ENCODE results near the gene PIP5K1A. TPM values are rescaled to one million over a fixed set of nuclear protein-coding genes. Genes with fewer than 3 reads are reported as not detected.

PIP5K1A gene
- total and polyA plus RNA-seq, 4 donors = 4.0 to 32.0 (median 13.6) TPM

GRCh38 chr1:151221616-151222015 lies 23.3 kb downstream of the PIP5K1A start:
- TF ChIP-seq CTCF (IDR thresholded peaks at IDR 0.05; ENCODE audit: low read depth, low read length, missing input control) (no peak), JUND (IDR thresholded peaks at IDR 0.05) (no peak), FOXA1 (IDR thresholded peaks at IDR 0.05) (no peak), REST (IDR thresholded peaks at IDR 0.05) (no peak), FOXA2 (IDR thresholded peaks at IDR 0.05) (no peak), TAF1 (conservative IDR thresholded peaks at IDR 0.05) (no peak), MAX (IDR thresholded peaks at IDR 0.05) (no peak), YY1 (IDR thresholded peaks at IDR 0.05) (no peak), RAD21 (IDR thresholded peaks at IDR 0.05) (no peak), ATF3 (IDR thresholded peaks at IDR 0.05) (no peak), NR2F2 (IDR thresholded peaks at IDR 0.05) (no peak), HNF4A (conservative IDR thresholded peaks at IDR 0.05) (no peak), ZBTB33 (IDR thresholded peaks at IDR 0.05) (no peak), GABPA (IDR thresholded peaks at IDR 0.05 in 1 of 2, conservative IDR thresholded peaks at IDR 0.05 in 1 of 2) (no peak), HNF4G (IDR thresholded peaks at IDR 0.05) (no peak), EGR1 (IDR thresholded peaks at IDR 0.05; ENCODE audit: low read depth in 2 of 2) (no peak), RXRA (IDR thresholded peaks at IDR 0.05) (no peak), SP1 (IDR thresholded peaks at IDR 0.05) (no peak)
- H3K9ac ChIP-seq (ENCODE audit: low read depth in 1 of 2, low read length in 2 of 2) = no peak overlapping the region
- 89% methylated on average over 1 of the region's 1 CpG for WGBS
- H3K4me1 ChIP-seq (ENCODE audit: control insufficient read depth in 4 of 4, insufficient read depth in 4 of 4, low read length in 3 of 4) = no peaks in the 10 kb centered on the region
- peaks cover 4 to 12% (median 7%) of the 10 kb centered on the region in 4 donors for H3K36me3 ChIP-seq (ENCODE audit: control insufficient read depth in 4 of 4, insufficient read depth in 3 of 4, low read depth in 1 of 4, low read length in 3 of 4)
- DNase-seq (ENCODE audit: low spot score) = no peak
- no peak overlapping the region for H3K27ac ChIP-seq (ENCODE audit: low read depth in 1 of 2, low read length in 2 of 2)
- no peak overlapping the region for H3K4me3 ChIP-seq (ENCODE audit: low read depth in 1 of 3, low read length in 3 of 3)
- H3K27me3 ChIP-seq (ENCODE audit: control insufficient read depth in 4 of 4, insufficient read depth in 4 of 4, low read length in 3 of 4) = no peaks in the 10 kb centered on the region
- no peaks in the 10 kb centered on the region for H3K9me3 ChIP-seq (ENCODE audit: control insufficient read depth in 4 of 4, low read length in 3 of 4)

All from liver (tissue), 9 donors.